ENCODE measurements around the gene GCNT2. TPM values are rescaled to one million over a fixed set of nuclear protein-coding genes. Genes with fewer than 3 reads are reported as not detected.

GCNT2 gene
- total RNA-seq, 1 experiment from 2014 or later, result 0.28 TPM

DNA sequence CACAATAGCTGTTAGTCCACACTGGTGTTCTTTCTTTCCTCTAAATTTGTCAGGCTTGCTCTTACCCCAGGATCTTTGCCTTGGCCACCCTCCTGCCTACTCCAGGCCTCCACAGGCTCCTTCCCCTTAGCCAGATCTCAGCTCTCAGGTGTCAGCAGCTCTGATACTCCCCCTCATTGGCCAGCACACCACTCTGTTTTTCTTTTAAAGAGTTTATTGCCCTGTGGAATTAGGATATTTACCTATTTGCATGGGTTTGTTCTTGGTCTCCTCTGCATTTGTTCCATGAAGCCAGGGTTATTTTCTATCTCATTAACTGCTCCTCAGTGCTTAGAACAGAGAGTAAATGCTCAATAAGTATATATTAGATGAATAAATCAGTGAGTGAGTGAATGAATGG, 36.8 kb downstream of the GCNT2 start:
- no peak overlapping the region for H3K27ac ChIP-seq (ENCODE audit: low read depth, low read length, poor library complexity, severe bottlenecking)
- H3K9me3 ChIP-seq (ENCODE audit: low read depth, low read length, poor library complexity, severe bottlenecking), result no peaks in the 10 kb centered on the region
- ChIA-PET POLR2A (ENCODE audit: low non-redundant PET) (no interaction called here), CTCF (no interaction called here)
- DNase-seq (ENCODE audit: low spot score), result no peak
- intact Hi-C loops (cut with micrococcal nuclease; ENCODE audit: unreplicated experiment), result no loop called here
- no peaks in the 10 kb centered on the region for H3K4me1 ChIP-seq (ENCODE audit: insufficient read depth, low read length, poor library complexity, severe bottlenecking)
- TF ChIP-seq, protein P1, sequence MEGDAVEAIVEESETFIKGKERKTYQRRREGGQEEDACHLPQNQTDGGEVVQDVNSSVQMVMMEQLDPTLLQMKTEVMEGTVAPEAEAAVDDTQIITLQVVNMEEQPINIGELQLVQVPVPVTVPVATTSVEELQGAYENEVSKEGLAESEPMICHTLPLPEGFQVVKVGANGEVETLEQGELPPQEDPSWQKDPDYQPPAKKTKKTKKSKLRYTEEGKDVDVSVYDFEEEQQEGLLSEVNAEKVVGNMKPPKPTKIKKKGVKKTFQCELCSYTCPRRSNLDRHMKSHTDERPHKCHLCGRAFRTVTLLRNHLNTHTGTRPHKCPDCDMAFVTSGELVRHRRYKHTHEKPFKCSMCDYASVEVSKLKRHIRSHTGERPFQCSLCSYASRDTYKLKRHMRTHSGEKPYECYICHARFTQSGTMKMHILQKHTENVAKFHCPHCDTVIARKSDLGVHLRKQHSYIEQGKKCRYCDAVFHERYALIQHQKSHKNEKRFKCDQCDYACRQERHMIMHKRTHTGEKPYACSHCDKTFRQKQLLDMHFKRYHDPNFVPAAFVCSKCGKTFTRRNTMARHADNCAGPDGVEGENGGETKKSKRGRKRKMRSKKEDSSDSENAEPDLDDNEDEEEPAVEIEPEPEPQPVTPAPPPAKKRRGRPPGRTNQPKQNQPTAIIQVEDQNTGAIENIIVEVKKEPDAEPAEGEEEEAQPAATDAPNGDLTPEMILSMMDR (conservative IDR thresholded peaks at IDR 0.05; ENCODE audit: low read depth, low read length), result no peak
- no peak for TF ChIP-seq EZH2 (IDR thresholded peaks at IDR 0.05; ENCODE audit: borderline replicate concordance, low read depth, low read length, poor library complexity, severe bottlenecking)
- no peaks in the 10 kb centered on the region for H3K36me3 ChIP-seq (ENCODE audit: insufficient read depth, low read length, poor library complexity, severe bottlenecking)
- no peak overlapping the region for H3K4me3 ChIP-seq (ENCODE audit: low read depth, low read length, poor library complexity, severe bottlenecking)
- no peaks in the 10 kb centered on the region for H3K27me3 ChIP-seq (replicated peaks; ENCODE audit: insufficient read depth, low read depth, low read length, poor library complexity)
- no TSS peak for BruUV-seq (replicated peaks)

DNA sequence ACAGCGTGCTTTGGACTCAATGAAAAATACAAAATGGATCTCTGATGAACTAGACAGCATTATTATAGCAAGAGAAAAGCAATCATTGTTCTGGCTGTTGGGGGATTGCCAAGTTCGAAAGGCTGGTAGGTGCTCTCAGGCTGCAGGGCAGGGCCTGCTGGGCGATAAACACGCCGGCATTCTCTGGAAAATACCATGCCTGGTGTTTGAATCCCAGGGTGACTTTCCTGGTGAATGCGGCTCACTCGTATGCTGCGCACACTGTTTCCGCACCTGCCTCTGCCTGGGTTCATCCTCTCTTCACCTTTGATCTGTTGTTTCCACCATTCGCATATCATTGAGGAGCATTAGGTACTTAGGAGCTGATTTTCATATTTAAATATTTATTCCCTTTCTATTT, 37.4 kb downstream of the GCNT2 start:
- Histone ChIP-seq H3K9me3 (ENCODE audit: low read depth, low read length, poor library complexity, severe bottlenecking) (no peaks in the 10 kb centered on the region), H3K4me3 (ENCODE audit: low read depth, low read length, poor library complexity, severe bottlenecking) (no peak overlapping the region), H3K4me1 (ENCODE audit: insufficient read depth, low read length, poor library complexity, severe bottlenecking) (no peaks in the 10 kb centered on the region), H3K27me3 (replicated peaks; ENCODE audit: insufficient read depth, low read depth, low read length, poor library complexity) (no peaks in the 10 kb centered on the region), H3K27ac (ENCODE audit: low read depth, low read length, poor library complexity, severe bottlenecking) (no peak overlapping the region), H3K36me3 (ENCODE audit: insufficient read depth, low read length, poor library complexity, severe bottlenecking) (no peaks in the 10 kb centered on the region)
- intact Hi-C loops (cut with micrococcal nuclease; ENCODE audit: unreplicated experiment), result no loop called here
- DNase-seq (ENCODE audit: low spot score), result no peak
- POLR2A ChIA-PET (ENCODE audit: low non-redundant PET), result no interaction called here
- BruUV-seq (replicated peaks), result no TSS peak
- TF ChIP-seq EZH2 (IDR thresholded peaks at IDR 0.05; ENCODE audit: borderline replicate concordance, low read depth, low read length, poor library complexity, severe bottlenecking), result no peak
- TF ChIP-seq, protein P1 (conservative IDR thresholded peaks at IDR 0.05; ENCODE audit: low read depth, low read length), result no peak
- CTCF ChIA-PET, result no interaction called here

DNA sequence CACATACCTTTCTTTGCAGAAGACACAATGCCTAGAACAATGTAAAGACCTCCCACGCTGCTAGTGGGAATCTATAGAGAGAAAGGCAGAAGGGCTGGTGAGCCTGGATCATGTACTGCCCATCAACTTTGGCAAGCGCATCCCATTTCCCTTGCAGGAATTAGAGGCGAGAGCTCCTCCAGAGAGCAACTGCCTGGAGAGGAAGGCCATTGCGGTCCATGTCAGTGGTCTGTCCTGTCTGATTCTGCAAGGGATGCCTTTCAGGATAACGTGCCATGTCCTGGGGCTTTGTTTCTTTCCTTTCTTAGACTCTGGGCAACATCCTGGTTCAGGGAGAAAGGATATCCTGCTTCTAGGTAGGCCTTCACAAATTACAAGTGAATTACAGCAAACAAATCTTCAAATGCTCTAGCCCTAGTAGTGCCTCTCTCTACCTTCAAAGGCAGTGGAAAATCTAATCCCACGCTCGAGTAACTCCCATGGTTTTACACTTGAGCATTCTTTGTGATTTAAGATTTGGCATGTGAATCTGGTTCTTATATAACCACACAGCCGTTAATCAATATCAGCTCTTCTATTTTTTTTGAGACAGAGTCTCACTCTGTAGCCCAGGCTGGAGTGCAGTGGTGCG, 38.5 kb downstream of the GCNT2 start:
- no peak for DNase-seq (ENCODE audit: low spot score)
- no peaks in the 10 kb centered on the region for H3K9me3 ChIP-seq (ENCODE audit: low read depth, low read length, poor library complexity, severe bottlenecking)
- H3K27ac ChIP-seq (ENCODE audit: low read depth, low read length, poor library complexity, severe bottlenecking), result no peak overlapping the region
- ChIA-PET POLR2A (ENCODE audit: low non-redundant PET) (no interaction called here), CTCF (no interaction called here)
- H3K36me3 ChIP-seq (ENCODE audit: insufficient read depth, low read length, poor library complexity, severe bottlenecking), result no peaks in the 10 kb centered on the region
- no peaks in the 10 kb centered on the region for H3K27me3 ChIP-seq (replicated peaks; ENCODE audit: insufficient read depth, low read depth, low read length, poor library complexity)
- H3K4me1 ChIP-seq (ENCODE audit: insufficient read depth, low read length, poor library complexity, severe bottlenecking), result no peaks in the 10 kb centered on the region
- intact Hi-C loops (cut with micrococcal nuclease; ENCODE audit: unreplicated experiment), result no loop called here
- no peak overlapping the region for H3K4me3 ChIP-seq (ENCODE audit: low read depth, low read length, poor library complexity, severe bottlenecking)
- BruUV-seq (replicated peaks), result no TSS peak
- no peak for TF ChIP-seq EZH2 (IDR thresholded peaks at IDR 0.05; ENCODE audit: borderline replicate concordance, low read depth, low read length, poor library complexity, severe bottlenecking)
- TF ChIP-seq, protein P1 (conservative IDR thresholded peaks at IDR 0.05; ENCODE audit: low read depth, low read length), result no peak
